H1 (cell line): ENCODE measurements around the gene TARS2. TPM values are rescaled to one million over a fixed set of nuclear protein-coding genes. Genes with fewer than 3 reads are reported as not detected.

Experiments
- ASH2L ChIP-seq: fragments of 200-600, 300-600 bp; sonication (generic); IDR thresholded peaks from one replicate; pipeline ENCODE4 v1.7.1; 2017; ENCODE audit warnings: low read length
- CHD1 ChIP-seq: IDR thresholded peaks from 2 replicates; pipeline ENCODE4 v1.6.1; 2012; ENCODE audit warnings: low read depth, low read length, improper control_type of control experiment
- EP300 ChIP-seq, 2 experiments: IDR thresholded peaks; 1 replicate in 1 of 2; 2 replicates in 1 of 2; pipeline ENCODE4 v1.6.1; 2011 to 2012; ENCODE audit warnings: low read depth in 2 of 2, low read length in 2 of 2, mild to moderate bottlenecking in 2 of 2, borderline replicate concordance in 1 of 2, inconsistent platforms in 1 of 2, moderate library complexity in 1 of 2
- EZH2 ChIP-seq: fragments of 200-600 bp; sonication (generic); IDR thresholded peaks from 2 replicates; pipeline ENCODE4 v1.7.1; 2012; ENCODE audit warnings: low read depth, mild to moderate bottlenecking, moderate library complexity, low read length, inconsistent platforms; ENCODE audit not compliant: severe bottlenecking
- GABPA ChIP-seq: IDR thresholded peaks from 2 replicates; pipeline ENCODE4 v1.6.1; 2011; ENCODE audit warnings: mild to moderate bottlenecking, low read length, moderate library complexity, borderline replicate concordance; ENCODE audit not compliant: insufficient read depth
- HDAC2 ChIP-seq, 2 experiments: fragments of 300-600 bp in 1 of 2; sonication (generic) in 1 of 2; IDR thresholded peaks; 2 replicates each; pipeline ENCODE4 v1.6.1; 2011 to 2012; ENCODE audit warnings: low read depth in 2 of 2, low read length in 2 of 2, mild to moderate bottlenecking in 2 of 2, moderate library complexity in 2 of 2, borderline replicate concordance in 1 of 2, inconsistent platforms in 1 of 2
- KDM1A ChIP-seq: fragments of 200-600, 300-600 bp; sonication (generic); IDR thresholded peaks from 2 replicates; pipeline ENCODE4 v1.7.1; 2016; ENCODE audit warnings: mild to moderate bottlenecking, low read length, borderline replicate concordance
- KDM5A ChIP-seq: fragments of 200-600 bp; IDR thresholded peaks from 2 replicates; pipeline ENCODE4 v1.7.1; 2012; ENCODE audit warnings: mild to moderate bottlenecking, low read length, inconsistent platforms, mixed read lengths
- PHF8 ChIP-seq: fragments of 200-600 bp; sonication (generic); conservative IDR thresholded peaks from 2 replicates; pipeline ENCODE4 v1.7.1; 2012; ENCODE audit warnings: low read depth, mild to moderate bottlenecking, inconsistent platforms, low read length, moderate library complexity
- POLR2AphosphoS5 ChIP-seq: IDR thresholded peaks from 2 replicates; pipeline ENCODE4 v1.6.1; 2011; ENCODE audit warnings: low read depth, low read length
- SIN3A ChIP-seq, 2 experiments: IDR thresholded peaks in 1 of 2; conservative IDR thresholded peaks in 1 of 2; 2 replicates each; pipeline ENCODE4 v1.6.1; 2011 to 2012; ENCODE audit warnings: low read length in 2 of 2, improper control_type of control experiment in 1 of 2, low read depth in 1 of 2, mild to moderate bottlenecking in 1 of 2
- SIRT6 ChIP-seq: IDR thresholded peaks from one replicate; pipeline ENCODE4 v1.7.1; 2012; ENCODE audit warnings: low read length, inconsistent platforms
- SIX5 ChIP-seq: IDR thresholded peaks from 2 replicates; pipeline ENCODE4 v1.6.1; 2011; ENCODE audit warnings: mild to moderate bottlenecking, low read depth, low read length
- SP1 ChIP-seq: IDR thresholded peaks from 2 replicates; pipeline ENCODE4 v1.6.1; 2011; ENCODE audit warnings: low read depth, low read length
- SP4 ChIP-seq: IDR thresholded peaks from 2 replicates; pipeline ENCODE4 v1.6.1; 2012; ENCODE audit warnings: low read length, inconsistent platforms
- SRF ChIP-seq: IDR thresholded peaks from 2 replicates; pipeline ENCODE4 v1.6.1; 2011; ENCODE audit warnings: mild to moderate bottlenecking, low read depth, low read length, moderate library complexity
- TBP ChIP-seq: IDR thresholded peaks from 2 replicates; pipeline ENCODE4 v1.6.1; 2011; ENCODE audit warnings: low read depth, low read length, improper control_type of control experiment
- TCF12 ChIP-seq: IDR thresholded peaks from 2 replicates; pipeline ENCODE4 v1.6.1; 2011; ENCODE audit warnings: low read depth, mild to moderate bottlenecking, low read length
- ZNF274 ChIP-seq: IDR thresholded peaks from 2 replicates; pipeline ENCODE4 v1.7.0; 2012; ENCODE audit warnings: low read length, borderline replicate concordance; ENCODE audit errors: extremely low read depth
- polyA plus RNA-seq, 7 experiments: library from polyadenylated mRNA; depleted of rRNA in 3 of 7; stranded (reverse) in 5 of 7; unstranded in 2 of 7; fragments of >200 nt in 5 of 7; fragments of 200-250 nt in 2 of 7; gene quantifications; 1 replicate in 5 of 7; 2 replicates in 1 of 7; 4 replicates in 1 of 7; pipeline versions ENCODE4 v1.2.1 to v1.2.3, GENCODE V29; 2011 to 2013; ENCODE audit warnings: missing spikeins in 2 of 7, mixed read lengths in 2 of 7
- total RNA-seq: library from RNA; stranded (reverse); fragmentation: NEBNext Ultra II Directional; extraction: Animal tissue kit (Norgen Biotek cat#: 25700); gene quantifications from 2 replicates; pipeline ENCODE4 v1.2.1, GENCODE V29; 2021
- TF ChIP-seq, protein P1 (sequence below): IDR thresholded peaks from 2 replicates; pipeline ENCODE4 v1.6.1; 2012; ENCODE audit warnings: inconsistent platforms
- TF ChIP-seq, protein P2 (sequence below), 3 experiments: IDR thresholded peaks; 1 replicate in 2 of 3; 2 replicates in 1 of 3; pipeline versions ENCODE4 v1.5.1 to v1.6.1; 2011; ENCODE audit warnings: low read length in 3 of 3, mild to moderate bottlenecking in 3 of 3, inconsistent platforms in 2 of 3, low read depth in 1 of 3, moderate library complexity in 1 of 3; ENCODE audit not compliant: insufficient read depth in 1 of 3; ENCODE audit errors: control extremely low read depth in 1 of 3

Gene TARS2
- total and polyA plus RNA-seq, 2 of the 8 experiments (the other 6 are each of a cell fraction or from before 2014, with no cell fraction given), result 38.9 to 39.1 TPM

DNA sequence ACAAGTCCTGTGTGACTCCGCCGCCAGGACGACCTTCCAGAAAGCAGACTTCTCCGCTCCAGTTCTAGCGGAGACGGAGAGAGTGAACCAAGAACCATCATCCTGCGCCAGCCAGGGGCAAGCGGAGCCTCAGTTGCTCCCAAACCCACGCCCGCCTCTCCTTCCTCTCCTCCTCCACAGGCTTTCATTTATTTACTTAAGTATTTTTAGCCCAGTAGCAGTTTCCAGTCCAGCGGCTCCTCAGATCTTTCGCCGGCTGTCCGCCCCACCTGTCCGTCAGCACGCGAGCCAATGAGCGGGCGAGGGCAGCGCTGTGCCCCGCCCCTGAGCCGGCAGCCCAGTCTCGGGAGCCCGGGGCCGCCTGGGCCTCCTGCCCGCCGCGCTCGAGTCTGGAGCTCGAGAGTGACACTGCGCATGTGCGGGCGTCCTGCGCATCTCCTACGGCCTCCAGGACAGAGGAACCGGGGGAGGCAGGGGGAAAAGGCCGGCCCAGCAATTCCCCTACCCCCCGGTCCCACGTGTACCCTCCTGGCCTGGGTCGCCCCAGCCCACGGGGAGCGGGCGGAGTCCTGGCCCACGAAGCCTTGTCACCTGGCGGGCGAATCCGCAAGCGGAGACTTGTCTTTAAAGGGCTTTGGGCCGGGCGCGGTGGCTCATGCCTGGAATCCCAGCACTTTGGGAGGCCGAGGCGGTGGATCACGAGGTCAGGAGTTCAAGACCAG lies 28.3 kb downstream of the TARS2 start, which contains the start of gene FALEC (continued):
- TF ChIP-seq SIN3A (conservative IDR thresholded peaks at IDR 0.05 in 1 of 2, IDR thresholded peaks at IDR 0.05 in 1 of 2; ENCODE audit: low read depth in 1 of 2, low read length in 2 of 2) (no peak; a peak in 1 of 4 replicates), POLR2AphosphoS5 (0 out of 2 replicates have a peak, but pooled peaks have one; percentile 22), KDM1A (no peak), EZH2 (no peak), KDM5A (no peak), ASH2L (peak; percentile 68), TCF12 (no peak), SP1 (peak; percentile 75; the same call in 1 of the 2 replicates), ZNF274 (no peak), CHD1 (no peak), SP4 (peak; percentile 70; the same call in 1 of the 2 replicates), SRF (no peak), SIX5 (no peak), TBP (peak; percentile 9; the same call in 1 of the 2 replicates), HDAC2 (IDR thresholded peaks at IDR 0.05; ENCODE audit: borderline replicate concordance in 1 of 2, low read depth in 2 of 2, low read length in 2 of 2) (no peak), SIRT6 (no peak), EP300 (IDR thresholded peaks at IDR 0.05; ENCODE audit: borderline replicate concordance in 1 of 2, low read depth in 2 of 2, low read length in 2 of 2) (no peak), GABPA (no peak), PHF8 (peak; percentile 48; the same call in 1 of the 2 replicates)
- TF ChIP-seq, protein P1, sequence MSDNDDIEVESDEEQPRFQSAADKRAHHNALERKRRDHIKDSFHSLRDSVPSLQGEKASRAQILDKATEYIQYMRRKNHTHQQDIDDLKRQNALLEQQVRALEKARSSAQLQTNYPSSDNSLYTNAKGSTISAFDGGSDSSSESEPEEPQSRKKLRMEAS, result no peak; the same call in 1 of the 2 replicates
- TF ChIP-seq, protein P2, sequence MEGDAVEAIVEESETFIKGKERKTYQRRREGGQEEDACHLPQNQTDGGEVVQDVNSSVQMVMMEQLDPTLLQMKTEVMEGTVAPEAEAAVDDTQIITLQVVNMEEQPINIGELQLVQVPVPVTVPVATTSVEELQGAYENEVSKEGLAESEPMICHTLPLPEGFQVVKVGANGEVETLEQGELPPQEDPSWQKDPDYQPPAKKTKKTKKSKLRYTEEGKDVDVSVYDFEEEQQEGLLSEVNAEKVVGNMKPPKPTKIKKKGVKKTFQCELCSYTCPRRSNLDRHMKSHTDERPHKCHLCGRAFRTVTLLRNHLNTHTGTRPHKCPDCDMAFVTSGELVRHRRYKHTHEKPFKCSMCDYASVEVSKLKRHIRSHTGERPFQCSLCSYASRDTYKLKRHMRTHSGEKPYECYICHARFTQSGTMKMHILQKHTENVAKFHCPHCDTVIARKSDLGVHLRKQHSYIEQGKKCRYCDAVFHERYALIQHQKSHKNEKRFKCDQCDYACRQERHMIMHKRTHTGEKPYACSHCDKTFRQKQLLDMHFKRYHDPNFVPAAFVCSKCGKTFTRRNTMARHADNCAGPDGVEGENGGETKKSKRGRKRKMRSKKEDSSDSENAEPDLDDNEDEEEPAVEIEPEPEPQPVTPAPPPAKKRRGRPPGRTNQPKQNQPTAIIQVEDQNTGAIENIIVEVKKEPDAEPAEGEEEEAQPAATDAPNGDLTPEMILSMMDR (IDR thresholded peaks at IDR 0.05; ENCODE audit: control extremely low read depth in 1 of 3, insufficient read depth in 1 of 3, low read depth in 1 of 3, low read length in 3 of 3), result no peak
